Suprapubic skin (tissue), 3 donors: ENCODE results near the gene PIEZO1.

ENCODE experiments used
- CTCF ChIP-seq, 2 donors: fragments of 200-600 bp in 1 of 2; fragments of 450-650 bp in 1 of 2; sonication (generic) in 1 of 2; IDR thresholded peaks; one replicate each; pipeline ENCODE4 v1.5.1; 2016 to 2019; ENCODE audit warnings: antibody characterized with exemption in 2 of 2, mild to moderate bottlenecking in 1 of 2, moderate library complexity in 1 of 2
- EP300 ChIP-seq: sonication (generic); formaldehyde crosslinking; IDR thresholded peaks from one replicate; pipeline ENCODE4 v1.6.1; 2017; ENCODE audit warnings: antibody characterized with exemption

GRCh38 chr16:88673716-88674379 is 111.2 kb downstream of the PIEZO1 start:
- TF ChIP-seq CTCF (IDR thresholded peaks at IDR 0.05) (no peak), EP300 (no peak)
